ENCODE data around the gene KIR2DL3.
"Not testable (repeated sequence)": the region's sequence is repeated elsewhere in the genome, so short reads cannot be mapped to it uniquely, and the experiment has no call there.

KIR2DL3 gene

GRCh38 chr19:54747614-54748322, 9.5 kb downstream of the KIR2DL3 start:
- DNase-seq: peak; percentile 40

GRCh38 chr19:54750276-54750675, 12.0 kb downstream of the KIR2DL3 start:
- DNase-seq: not testable (repeated sequence)

- DNase-seq: not testable (repeated sequence)
These were observed 18.1 kb downstream of the KIR2DL3 start for GRCh38 chr19:54756204-54757110.

- DNase-seq: not testable (repeated sequence)
These were observed 20.3 kb downstream of the KIR2DL3 start for GRCh38 chr19:54758577-54758976.

GRCh38 chr19:54764219-54764618, 25.9 kb downstream of the KIR2DL3 start:
- DNase-seq: not testable (repeated sequence)

GRCh38 chr19:54766464-54766863, 28.2 kb downstream of the KIR2DL3 start:
- not testable (repeated sequence) for DNase-seq

GRCh38 chr19:54769646-54770045, 31.3 kb downstream of the KIR2DL3 start, which contains the start of gene KIR2DL1:
Gene KIR2DL1, plus strand, starts transcription at chr19:54769793. Its CDS starts 58 bp downstream, at chr19:54769851.
- not testable (repeated sequence) for DNase-seq

GRCh38 chr19:54770511-54770910, 32.2 kb downstream of the KIR2DL3 start:
- not testable (repeated sequence) for DNase-seq

- not testable (repeated sequence) for DNase-seq
These were observed 33.0 kb downstream of the KIR2DL3 start for GRCh38 chr19:54771018-54771960.

- not testable (repeated sequence) for DNase-seq
These were observed 34.4 kb downstream of the KIR2DL3 start for GRCh38 chr19:54772666-54773065.

- not testable (repeated sequence) for DNase-seq
These were observed 36.9 kb downstream of the KIR2DL3 start for GRCh38 chr19:54775095-54775815.

- not testable (repeated sequence) for DNase-seq
These were observed 37.5 kb downstream of the KIR2DL3 start for GRCh38 chr19:54775830-54776229.

- not testable (repeated sequence) for DNase-seq
These were observed 39.5 kb downstream of the KIR2DL3 start for GRCh38 chr19:54777851-54778250.

GRCh38 chr19:54778896-54779295, 40.6 kb downstream of the KIR2DL3 start:
- DNase-seq: not testable (repeated sequence)

GRCh38 chr19:54782916-54783315, 44.6 kb downstream of the KIR2DL3 start:
- not testable (repeated sequence) for DNase-seq

GRCh38 chr19:54786091-54786723, 47.9 kb downstream of the KIR2DL3 start:
- DNase-seq: not testable (repeated sequence)

GRCh38 chr19:54788154-54788553, 49.8 kb downstream of the KIR2DL3 start:
- DNase-seq: not testable (repeated sequence)

- no peak for DNase-seq
These were observed 52.4 kb downstream of the KIR2DL3 start for GRCh38 chr19:54790711-54791110.

GRCh38 chr19:54791476-54791875, 53.2 kb downstream of the KIR2DL3 start:
- DNase-seq: no peak

- DNase-seq: peak; percentile 86
These were observed 54.5 kb downstream of the KIR2DL3 start for GRCh38 chr19:54792814-54793213.

- DNase-seq: no peak
These were observed 57.4 kb downstream of the KIR2DL3 start for GRCh38 chr19:54795758-54796157.

Data from OCI-M1 (cell line).